Neural crest cell (in vitro differentiated cells): ENCODE measurements around the gene RNF43. TPM values are rescaled to one million over a fixed set of nuclear protein-coding genes. Genes with fewer than 3 reads are reported as not detected.

Experiments used
- DNase-seq: peaks from one replicate; pipeline ENCODE4 v3.0.0; 2021; ENCODE audit warnings: low read depth, mixed read lengths, low spot score
- H3K27ac Mint-ChIP-seq: one replicate; pipeline ENCODE4 v1.8.0; 2021; ENCODE audit warnings: mild to moderate bottlenecking, mixed read lengths; ENCODE audit not compliant: unreplicated experiment
- H3K27me3 Mint-ChIP-seq: 2 replicates; pipeline ENCODE4 v1.8.0; 2021; ENCODE audit warnings: low read depth, mild to moderate bottlenecking, mixed read lengths
- H3K36me3 Mint-ChIP-seq: 2 replicates; pipeline ENCODE4 v1.8.0; 2021; ENCODE audit warnings: low read depth, mild to moderate bottlenecking, mixed read lengths
- H3K4me1 Mint-ChIP-seq: 2 replicates; pipeline ENCODE4 v1.8.0; 2021; ENCODE audit warnings: mixed read lengths
- H3K4me3 Mint-ChIP-seq: one replicate; pipeline ENCODE4 v1.8.0; 2021; ENCODE audit warnings: mild to moderate bottlenecking, mixed read lengths
- H3K9me3 Mint-ChIP-seq: 2 replicates; pipeline ENCODE4 v1.8.0; 2021; ENCODE audit warnings: mixed read lengths
- CTCF ChIP-seq: fragments of 200-600 bp; sonication (generic); conservative IDR thresholded peaks from 2 replicates; pipeline ENCODE4 v1.5.0; 2021; ENCODE audit warnings: antibody characterized with exemption, mild to moderate bottlenecking
- total RNA-seq: library from RNA; stranded (reverse); gene quantifications from 2 replicates; pipeline ENCODE4 v1.2.1, GENCODE V29; 2021

The RNF43 gene
- total RNA-seq, 1 donor from 2014 or later, result 2.0 TPM

- Mint-ChIP-seq H3K4me1 (no peaks in the 10 kb centered on the region), H3K27ac (no peak overlapping the region), H3K4me3 (no peak overlapping the region), H3K9me3 (peaks cover 2% of the 10 kb centered on the region), H3K27me3 (peaks cover 30% of the 10 kb centered on the region), H3K36me3 (no peaks in the 10 kb centered on the region)
- no peak for DNase-seq
- no peak for TF ChIP-seq CTCF
Observed at GRCh38 chr17:58436805-58437239, 19.5 kb upstream of the RNF43 start.

- no peak for TF ChIP-seq CTCF
- Mint-ChIP-seq H3K27ac (no peak overlapping the region), H3K27me3 (peaks cover 28% of the 10 kb centered on the region), H3K4me1 (no peaks in the 10 kb centered on the region), H3K36me3 (no peaks in the 10 kb centered on the region), H3K4me3 (no peak overlapping the region), H3K9me3 (peaks cover 2% of the 10 kb centered on the region)
- no peak for DNase-seq
Observed at GRCh38 chr17:58436245-58436644, 18.9 kb upstream of the RNF43 start.

GRCh38 chr17:58432806-58433573 is 15.7 kb upstream of the RNF43 start:
- peaks cover 21% of the 10 kb centered on the region for H3K27me3 Mint-ChIP-seq
- no peak overlapping the region for H3K27ac Mint-ChIP-seq
- peak; percentile 30 for TF ChIP-seq CTCF
- no peak overlapping the region for H3K4me3 Mint-ChIP-seq
- no peaks in the 10 kb centered on the region for H3K36me3 Mint-ChIP-seq
- DNase-seq, result no peak
- peaks cover 2% of the 10 kb centered on the region for H3K9me3 Mint-ChIP-seq
- H3K4me1 Mint-ChIP-seq, result no peaks in the 10 kb centered on the region

GRCh38 chr17:58427807-58428206 is 10.5 kb upstream of the RNF43 start:
- Mint-ChIP-seq H3K9me3 (peaks cover 2% of the 10 kb centered on the region), H3K27ac (no peak overlapping the region), H3K4me1 (no peaks in the 10 kb centered on the region), H3K4me3 (no peak overlapping the region), H3K36me3 (no peaks in the 10 kb centered on the region), H3K27me3 (peaks cover 11% of the 10 kb centered on the region)
- TF ChIP-seq CTCF, result no peak
- DNase-seq, result no peak

GRCh38 chr17:58421711-58422110 is 4.4 kb upstream of the RNF43 start:
- TF ChIP-seq CTCF, result no peak
- Mint-ChIP-seq H3K36me3 (no peaks in the 10 kb centered on the region), H3K27me3 (peaks cover 13% of the 10 kb centered on the region), H3K4me3 (no peak overlapping the region), H3K4me1 (peaks cover 16% of the 10 kb centered on the region), H3K9me3 (no peaks in the 10 kb centered on the region), H3K27ac (no peak overlapping the region)
- DNase-seq, result no peak
